HG03442 (cell line): Measurements from ENCODE around the gene ARMC3.
"Not testable (repeated sequence)": the region's sequence is repeated elsewhere in the genome, so short reads cannot be mapped to it uniquely, and the experiment has no call there.

Experiments
- ATAC-seq: cut with Tn5 transposase; IDR thresholded peaks from one replicate; pipeline ENCODE4 v1.9.1; 2021; ENCODE audit warnings: mild to moderate bottlenecking, moderate library complexity; ENCODE audit not compliant: unreplicated experiment

Gene ARMC3, protein sequence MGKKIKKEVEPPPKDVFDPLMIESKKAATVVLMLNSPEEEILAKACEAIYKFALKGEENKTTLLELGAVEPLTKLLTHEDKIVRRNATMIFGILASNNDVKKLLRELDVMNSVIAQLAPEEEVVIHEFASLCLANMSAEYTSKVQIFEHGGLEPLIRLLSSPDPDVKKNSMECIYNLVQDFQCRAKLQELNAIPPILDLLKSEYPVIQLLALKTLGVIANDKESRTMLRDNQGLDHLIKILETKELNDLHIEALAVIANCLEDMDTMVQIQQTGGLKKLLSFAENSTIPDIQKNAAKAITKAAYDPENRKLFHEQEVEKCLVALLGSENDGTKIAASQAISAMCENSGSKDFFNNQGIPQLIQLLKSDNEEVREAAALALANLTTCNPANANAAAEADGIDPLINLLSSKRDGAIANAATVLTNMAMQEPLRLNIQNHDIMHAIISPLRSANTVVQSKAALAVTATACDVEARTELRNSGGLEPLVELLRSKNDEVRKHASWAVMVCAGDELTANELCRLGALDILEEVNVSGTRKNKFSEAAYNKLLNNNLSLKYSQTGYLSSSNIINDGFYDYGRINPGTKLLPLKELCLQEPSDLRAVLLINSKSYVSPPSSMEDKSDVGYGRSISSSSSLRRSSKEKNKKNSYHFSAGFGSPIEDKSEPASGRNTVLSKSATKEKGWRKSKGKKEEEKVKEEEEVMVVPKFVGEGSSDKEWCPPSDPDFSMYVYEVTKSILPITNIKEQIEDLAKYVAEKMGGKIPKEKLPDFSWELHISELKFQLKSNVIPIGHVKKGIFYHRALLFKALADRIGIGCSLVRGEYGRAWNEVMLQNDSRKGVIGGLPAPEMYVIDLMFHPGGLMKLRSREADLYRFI

GRCh38 chr10:22927661-22928403 is at the start of gene ARMC3:
Gene ARMC3 (plus strand): TSS chr10:22928053. CDS start chr10:22931997, 3,944 bp downstream.
- ATAC-seq: peak; percentile 66

- no peak for ATAC-seq
These were observed 36.1 kb upstream of the ARMC3 start for GRCh38 chr10:22891797-22892196.

- no peak for ATAC-seq
These were observed 34.1 kb upstream of the ARMC3 start for GRCh38 chr10:22893781-22894180.

GRCh38 chr10:22894714-22895113 is 33.1 kb upstream of the ARMC3 start:
- ATAC-seq: no peak

DNA sequence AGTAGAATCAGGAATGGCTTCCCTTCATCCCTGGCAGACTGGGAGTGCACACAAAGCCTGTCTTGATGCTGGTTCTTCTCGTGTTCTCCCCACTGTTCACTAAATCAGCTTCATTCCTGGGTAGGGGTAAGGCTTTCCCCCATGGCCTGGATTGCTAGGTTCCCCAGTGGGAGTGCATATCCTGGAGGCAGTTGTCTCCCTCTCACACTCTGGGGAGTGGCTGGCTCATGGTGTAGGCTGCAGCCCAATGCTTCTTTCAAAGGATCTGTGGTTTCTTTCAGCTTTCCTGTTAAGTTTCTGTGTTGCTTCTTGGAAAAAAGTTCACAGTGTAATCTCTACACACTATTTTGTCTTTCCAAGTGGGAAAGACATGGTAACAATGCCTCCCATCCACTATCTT is 32.6 kb upstream of the ARMC3 start:
- ATAC-seq: no peak

- ATAC-seq: no peak
These were observed 30.5 kb upstream of the ARMC3 start for GRCh38 chr10:22897371-22897770.

DNA sequence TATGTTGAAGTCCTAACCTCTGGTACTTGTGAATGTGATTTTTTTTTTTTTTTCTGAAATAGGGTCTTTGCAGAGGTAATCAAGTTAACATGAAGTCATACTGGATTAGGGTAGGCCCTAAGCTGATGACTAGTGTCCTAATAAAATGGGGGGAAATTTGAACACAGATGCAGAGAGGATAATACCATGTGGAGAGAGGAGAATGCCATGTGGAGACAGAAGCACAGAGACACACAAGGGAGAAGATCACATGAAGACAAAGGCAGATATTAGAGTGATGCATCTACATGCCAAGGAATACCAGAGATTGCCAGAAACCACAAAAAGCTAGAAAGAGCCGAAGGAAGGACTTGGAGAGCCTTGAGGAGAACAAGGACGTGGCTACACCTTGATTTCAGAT is 28.5 kb upstream of the ARMC3 start:
- ATAC-seq: no peak

DNA sequence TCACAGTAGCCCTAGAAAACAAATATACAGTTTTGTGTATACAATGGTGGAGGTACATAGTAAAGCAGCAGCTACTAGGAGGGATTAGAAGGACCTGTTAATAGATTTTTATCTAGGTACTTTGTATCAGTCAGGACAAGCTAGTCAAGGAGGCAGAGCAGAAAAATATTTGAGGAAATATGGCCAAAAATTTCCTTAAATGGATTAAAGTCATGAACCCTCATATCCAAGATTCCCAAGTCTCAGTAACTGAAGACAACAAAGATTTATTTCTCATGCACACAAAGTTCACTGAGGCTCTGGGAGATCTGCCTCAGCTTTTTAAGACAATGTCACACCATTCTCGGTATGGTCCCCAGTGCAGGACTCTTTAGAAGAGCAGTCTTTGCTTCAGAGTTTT is 28.1 kb upstream of the ARMC3 start:
- ATAC-seq: no peak

GRCh38 chr10:22900841-22901601 is 26.8 kb upstream of the ARMC3 start:
- ATAC-seq: no peak

DNA sequence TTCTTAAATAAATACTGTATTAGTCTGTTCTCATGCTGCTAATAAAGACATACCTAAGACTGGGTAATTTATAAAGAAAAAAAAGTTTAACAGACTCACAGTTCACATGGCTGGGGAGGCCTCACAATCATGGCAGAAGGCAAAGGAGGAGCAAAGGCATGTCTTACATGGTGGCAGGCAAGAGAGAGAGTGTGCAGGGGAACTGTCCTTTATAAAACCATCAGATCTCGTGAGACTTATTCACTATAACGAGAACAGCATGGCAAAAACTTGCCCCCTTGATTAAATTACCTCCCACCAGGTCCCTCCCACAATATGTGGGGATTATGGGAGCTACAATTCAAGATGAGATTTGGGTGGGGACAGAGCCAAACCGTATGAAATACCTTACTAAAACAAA is 25.7 kb upstream of the ARMC3 start:
- not testable (repeated sequence) for ATAC-seq

DNA sequence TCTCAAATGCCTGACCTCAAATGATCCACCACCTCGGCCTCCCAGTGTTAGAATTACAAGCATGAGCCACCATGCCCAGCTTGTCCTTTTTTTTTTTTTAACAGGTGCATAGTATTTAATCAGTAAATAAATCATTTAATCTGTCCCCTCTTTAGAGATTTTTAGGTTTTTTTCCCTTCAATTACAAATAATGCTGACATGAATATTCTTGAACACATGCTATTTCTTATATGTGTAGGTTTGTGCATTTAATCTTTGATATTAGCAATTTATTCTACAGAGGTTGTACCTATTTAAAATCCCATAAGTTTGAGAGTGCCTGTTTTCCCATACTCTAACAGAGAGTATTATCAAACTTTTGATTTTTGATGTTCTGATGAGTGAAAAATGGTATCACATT is 24.2 kb upstream of the ARMC3 start:
- ATAC-seq: no peak

GRCh38 chr10:22906767-22907166 is 21.1 kb upstream of the ARMC3 start:
- ATAC-seq: no peak

DNA sequence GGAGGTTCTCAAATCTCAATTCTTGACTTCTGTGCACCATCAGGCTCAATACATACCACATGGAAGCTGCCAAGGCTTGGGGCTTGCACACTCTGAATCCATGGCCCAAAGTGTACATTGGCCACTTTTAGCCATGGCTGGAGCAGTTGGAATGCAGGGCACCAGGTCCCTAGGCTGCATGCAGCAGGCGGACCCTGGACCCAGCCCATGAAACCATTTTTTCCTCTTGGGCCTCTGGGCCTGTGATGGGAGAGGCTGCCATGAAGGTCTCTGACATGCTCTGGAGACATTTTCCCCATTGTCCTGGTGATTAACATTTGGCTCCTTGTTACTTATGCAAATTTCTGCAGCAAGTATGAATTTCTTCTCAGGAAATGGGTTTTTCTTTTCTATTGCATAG is 19.0 kb upstream of the ARMC3 start:
- ATAC-seq: no peak

GRCh38 chr10:22909673-22910072 is 18.2 kb upstream of the ARMC3 start:
- not testable (repeated sequence) for ATAC-seq

DNA sequence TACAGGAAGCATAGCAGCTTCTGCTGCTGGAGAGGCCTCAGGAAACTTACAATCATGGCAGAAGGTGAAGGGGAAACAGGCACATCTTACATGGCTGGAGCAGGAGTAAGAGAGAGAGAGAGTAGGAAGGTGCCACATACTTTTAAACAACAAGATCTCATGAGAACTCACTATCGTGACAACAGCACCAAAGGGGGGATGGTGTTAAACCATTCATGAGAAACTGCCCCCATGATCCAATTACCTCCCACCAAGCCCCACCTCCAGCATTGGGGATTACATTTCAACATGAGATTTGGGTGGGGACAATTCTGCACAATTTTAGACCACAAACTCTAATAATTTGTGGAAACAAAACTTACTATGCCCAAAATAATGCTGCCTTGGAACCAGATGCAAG is 16.8 kb upstream of the ARMC3 start:
- ATAC-seq: no peak

GRCh38 chr10:22911889-22912762 is 15.7 kb upstream of the ARMC3 start:
- no peak for ATAC-seq

- no peak for ATAC-seq
These were observed 15.0 kb upstream of the ARMC3 start for GRCh38 chr10:22912763-22913384.

- no peak for ATAC-seq
These were observed 14.3 kb upstream of the ARMC3 start for GRCh38 chr10:22913474-22914092.

DNA sequence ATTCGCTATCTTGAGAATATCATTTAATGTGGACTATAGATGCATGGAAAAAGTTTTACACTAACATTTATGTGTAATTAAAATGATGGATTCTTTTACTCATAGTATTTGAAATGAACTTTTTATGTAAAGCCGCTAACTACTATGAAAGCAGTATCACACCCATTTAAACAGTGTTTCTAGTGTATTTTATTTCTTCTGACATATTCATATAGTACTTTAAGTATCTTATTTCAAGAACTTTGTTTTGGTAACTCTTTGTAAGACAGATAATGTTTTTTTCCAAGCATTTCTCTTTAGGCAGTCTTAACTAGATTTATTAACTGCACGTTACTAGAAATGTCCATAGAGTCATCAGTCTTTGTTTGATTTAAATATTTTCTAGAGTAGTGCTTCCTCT is 12.5 kb upstream of the ARMC3 start:
- no peak for ATAC-seq
